Epithelial cell of prostate (primary cell): ENCODE results near the gene NAXE.
A peak's percentile ranks its signal among the peaks of the same experiment; 100 is the strongest.
"Not testable (repeated sequence)": the region's sequence is repeated elsewhere in the genome, so short reads cannot be mapped to it uniquely, and the experiment has no call there.

Experiments
- DNase-seq: peaks from one replicate; pipeline ENCODE4 v3.0.0-alpha.2; 2011; ENCODE audit warnings: low read depth, low spot score
- H3K27ac ChIP-seq: fragments of 450-650 bp; 2 replicates; pipeline ENCODE4 v1.5.1; 2017; ENCODE audit warnings: mild to moderate bottlenecking

Gene NAXE

DNA sequence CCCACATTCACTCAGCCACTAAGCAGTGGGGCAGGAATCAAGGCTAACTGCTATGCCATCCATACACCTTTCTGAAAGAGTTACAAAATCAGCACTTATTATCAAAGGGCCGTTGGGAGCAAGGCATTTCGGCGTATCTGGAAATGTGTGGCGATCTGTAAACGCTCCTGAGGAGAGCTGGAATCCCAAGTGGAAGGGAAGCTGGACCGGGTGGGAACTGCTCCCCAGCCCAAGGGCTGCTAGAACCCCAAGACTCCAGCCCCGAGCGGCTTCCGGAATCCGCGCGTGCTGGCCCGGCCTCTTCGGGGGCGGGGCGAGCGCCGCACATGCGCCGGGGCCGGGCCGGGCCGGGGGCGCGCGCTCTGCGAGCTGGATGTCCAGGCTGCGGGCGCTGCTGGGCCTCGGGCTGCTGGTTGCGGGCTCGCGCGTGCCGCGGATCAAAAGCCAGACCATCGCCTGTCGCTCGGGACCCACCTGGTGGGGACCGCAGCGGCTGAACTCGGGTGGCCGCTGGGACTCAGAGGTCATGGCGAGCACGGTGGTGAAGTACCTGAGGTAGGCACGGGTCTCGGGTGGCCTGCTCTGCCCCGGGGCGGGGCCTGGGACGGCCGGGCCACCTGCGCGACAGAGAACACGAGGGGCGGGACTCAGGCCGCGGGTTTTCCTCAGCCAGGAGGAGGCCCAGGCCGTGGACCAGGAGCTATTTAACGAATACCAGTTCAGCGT is at the start of gene NAXE:
TSS of gene NAXE (plus strand) at position 345 of the 726 bp plus-strand sequence. CDS start at position 374, 29 bp downstream.
- DNase-seq, result no peak
- peak within 1 kb of the TSS; percentile 58 for H3K27ac ChIP-seq

GRCh38 chr1:156543066-156543465 is 48.5 kb upstream of the NAXE start:
- DNase-seq, result no peak
- no peak overlapping the region for H3K27ac ChIP-seq

DNA sequence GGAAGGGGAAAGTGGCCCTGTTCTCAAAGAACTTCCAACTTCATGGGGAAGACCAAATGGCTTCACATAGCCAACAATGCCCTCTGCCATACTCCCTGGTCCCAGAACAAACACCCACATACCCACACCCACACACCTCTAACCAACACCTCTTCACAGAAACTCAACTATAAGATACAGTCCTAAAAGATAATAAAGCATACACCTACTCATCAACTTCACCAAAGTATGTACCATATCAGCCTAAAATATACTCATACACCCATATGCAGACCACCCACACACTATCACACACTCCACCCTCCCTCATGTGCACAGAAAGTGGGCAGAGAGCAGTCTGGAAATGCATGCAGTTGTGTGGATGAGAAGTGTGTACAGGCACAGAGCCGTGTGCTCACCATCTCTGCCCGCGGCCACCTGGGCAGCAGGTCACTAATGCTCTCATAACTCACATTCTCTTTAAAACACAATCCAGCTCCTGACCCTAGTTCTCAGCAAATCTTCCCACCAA is 46.9 kb upstream of the NAXE start:
- no peak for DNase-seq
- no peak overlapping the region for H3K27ac ChIP-seq

- H3K27ac ChIP-seq, result no peak overlapping the region
- no peak for DNase-seq
Observed at GRCh38 chr1:156546267-156546666, 45.3 kb upstream of the NAXE start.

- H3K27ac ChIP-seq, result no peak overlapping the region
- DNase-seq, result no peak
Observed at GRCh38 chr1:156547434-156547833, 44.1 kb upstream of the NAXE start.

DNA sequence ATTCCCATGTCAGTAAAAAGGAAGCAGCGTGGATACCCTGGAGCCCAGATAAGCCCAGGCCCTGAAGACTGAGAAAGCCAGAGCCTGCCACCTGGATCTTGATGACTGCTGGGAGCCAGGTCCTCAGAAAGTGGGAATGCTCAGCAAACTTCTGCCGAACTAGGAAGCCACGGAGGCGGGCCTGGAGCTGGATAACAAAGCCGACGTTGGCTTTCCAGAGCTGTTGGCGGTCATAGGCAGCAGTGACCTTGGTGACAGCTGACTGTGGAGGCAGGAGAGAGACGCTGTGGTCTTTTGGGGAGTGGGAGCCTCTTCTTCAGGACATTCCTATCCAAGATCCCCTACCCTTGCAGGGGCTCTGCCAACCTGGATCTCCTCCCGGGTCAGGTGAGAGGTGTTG is 43.6 kb upstream of the NAXE start:
- DNase-seq, result no peak
- no peak overlapping the region for H3K27ac ChIP-seq

DNA sequence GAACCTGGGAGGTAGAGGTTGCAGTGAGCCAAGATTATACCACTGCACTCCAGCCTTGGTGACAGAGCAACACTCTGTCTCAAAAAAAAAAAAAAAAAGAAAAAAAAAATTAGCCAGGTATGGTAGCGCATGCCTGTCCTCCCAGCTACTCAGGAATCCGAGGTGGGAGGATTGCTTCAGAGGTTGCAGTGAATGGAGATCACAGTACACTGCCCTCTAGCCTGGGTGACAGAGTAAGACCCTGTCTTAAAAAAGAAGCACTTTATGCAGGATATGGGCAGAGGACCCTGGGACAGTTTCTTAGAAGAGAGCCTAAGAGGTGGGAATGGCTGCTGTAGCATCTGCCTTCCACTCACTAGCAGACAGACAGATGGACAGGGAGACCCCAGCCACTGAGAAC is 42.2 kb upstream of the NAXE start:
- no peak for DNase-seq

DNA sequence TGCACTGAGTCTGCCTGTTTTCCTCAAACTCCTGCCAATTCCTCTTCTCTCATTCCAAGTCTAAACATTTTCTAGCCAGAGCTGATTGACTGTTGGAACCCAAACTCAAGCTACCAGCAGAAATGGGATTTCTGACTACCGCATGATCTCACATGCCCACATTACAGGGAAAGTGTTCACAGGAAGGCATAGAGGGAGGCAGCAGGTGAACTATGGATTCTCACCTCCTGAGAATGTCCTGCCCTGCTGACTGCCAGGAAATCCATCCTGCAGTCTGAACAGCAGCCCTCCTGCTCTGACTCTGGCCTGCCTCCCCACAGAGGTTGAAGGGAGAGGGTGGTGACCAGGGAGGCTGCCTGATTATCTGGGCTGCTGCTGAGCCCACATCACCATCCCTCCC is 41.7 kb upstream of the NAXE start:
- H3K27ac ChIP-seq, result no peak overlapping the region
- DNase-seq, result no peak

More for the DNA sequence above, 42.2 kb upstream of the NAXE start:
- H3K27ac ChIP-seq, result no peak overlapping the region

- DNase-seq, result no peak
- H3K27ac ChIP-seq, result no peak overlapping the region
Observed at GRCh38 chr1:156550346-156550745, 41.2 kb upstream of the NAXE start.

DNA sequence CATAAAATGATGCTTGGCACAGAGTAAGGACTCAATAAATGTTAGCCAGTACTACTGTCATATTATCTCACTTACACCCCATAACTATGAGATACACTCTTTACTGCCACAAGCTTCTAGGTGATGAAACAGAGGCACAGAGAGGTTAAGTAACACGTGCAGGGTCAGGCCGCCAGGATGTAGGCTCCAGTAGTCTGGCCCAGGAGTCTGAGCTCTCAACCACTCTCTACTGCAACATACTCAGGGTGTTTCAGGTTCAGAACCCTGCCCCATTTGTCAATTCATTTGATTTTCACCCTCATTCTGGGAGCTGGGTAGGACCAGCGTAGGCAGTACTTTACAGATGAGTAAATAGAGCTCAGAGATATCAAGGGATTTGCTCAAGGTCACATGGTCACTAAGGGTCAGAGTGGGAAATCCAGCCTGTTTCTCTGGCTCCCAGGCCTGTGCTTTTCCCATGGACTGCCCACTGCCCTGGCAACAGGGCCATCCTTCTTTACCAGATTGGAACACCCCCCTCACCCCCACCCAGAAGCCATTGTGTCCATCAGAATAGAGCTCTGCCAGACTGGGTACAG is 40.4 kb upstream of the NAXE start:
- no peak overlapping the region for H3K27ac ChIP-seq
- DNase-seq, result no peak

- H3K27ac ChIP-seq, result no peak overlapping the region
- no peak for DNase-seq
Observed at GRCh38 chr1:156551869-156552268, 39.7 kb upstream of the NAXE start.

GRCh38 chr1:156552518-156552917 is 39.1 kb upstream of the NAXE start:
- no peak overlapping the region for H3K27ac ChIP-seq
- no peak for DNase-seq

- not testable (repeated sequence) for H3K27ac ChIP-seq, DNase-seq
Observed at GRCh38 chr1:156552937-156553336, 38.6 kb upstream of the NAXE start.

- DNase-seq, result no peak
- no peak overlapping the region for H3K27ac ChIP-seq
Observed at GRCh38 chr1:156553860-156554485, 37.6 kb upstream of the NAXE start.

DNA sequence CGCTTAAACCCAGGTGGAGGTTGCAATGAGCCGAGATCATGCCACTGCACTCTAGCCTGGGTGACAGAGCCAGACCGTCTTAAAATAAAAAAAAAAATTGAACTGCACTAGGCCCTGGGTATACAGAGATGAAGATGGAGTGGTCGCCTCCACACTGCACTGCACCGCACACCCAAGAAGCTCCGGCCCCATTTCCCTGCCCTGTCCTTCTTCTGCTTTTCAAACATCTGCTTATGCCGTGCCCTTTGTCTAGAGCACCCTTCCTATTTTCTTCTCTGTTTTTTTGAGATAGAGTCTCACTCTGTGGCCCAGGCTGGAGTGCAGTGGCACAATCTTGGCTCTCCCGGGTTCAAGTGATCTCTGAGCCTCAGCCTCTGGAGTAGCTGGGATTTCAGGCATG is 36.6 kb upstream of the NAXE start:
- H3K27ac ChIP-seq, result no peak overlapping the region
- DNase-seq, result no peak

DNA sequence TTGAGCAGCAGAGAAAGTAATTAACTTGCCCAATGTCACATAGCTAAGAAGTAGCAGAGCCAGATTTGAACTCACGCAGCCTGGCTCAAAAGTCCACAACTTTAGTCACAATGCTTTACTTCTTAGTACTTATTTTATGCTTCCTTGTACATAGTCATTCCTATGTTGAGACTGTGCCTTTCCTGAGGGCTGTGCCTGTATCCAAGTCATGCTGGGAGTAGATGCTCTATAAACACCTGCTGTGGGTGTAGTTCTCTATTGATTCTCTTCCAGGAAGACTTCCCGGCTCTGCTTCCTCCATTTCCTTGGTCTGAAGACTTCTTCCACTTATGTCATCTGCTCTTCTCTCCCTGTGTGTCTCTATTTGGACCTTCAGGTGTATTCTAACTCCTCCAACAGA is 35.9 kb upstream of the NAXE start:
- no peak for DNase-seq
- H3K27ac ChIP-seq, result no peak overlapping the region

DNA sequence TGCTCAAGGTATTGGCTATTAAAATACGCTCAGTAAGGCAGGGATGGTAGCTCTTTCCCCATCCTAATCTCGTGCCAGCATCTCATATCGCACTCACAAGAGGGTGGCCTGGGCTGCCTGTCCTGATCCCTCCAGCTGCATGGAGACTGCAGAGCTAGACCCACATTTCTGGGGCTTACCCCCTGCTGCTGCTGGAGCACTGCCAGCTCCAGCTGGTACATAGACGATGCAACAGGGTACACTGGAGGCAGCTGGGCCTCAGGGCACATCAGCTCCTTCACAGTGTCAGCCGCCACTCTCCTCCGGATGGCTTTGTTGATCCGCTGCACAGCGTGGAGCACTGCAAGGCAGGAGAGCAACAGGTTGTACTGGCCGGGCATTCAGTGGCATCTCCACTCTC is 35.2 kb upstream of the NAXE start:
- H3K27ac ChIP-seq, result no peak overlapping the region
- DNase-seq, result no peak

- no peak overlapping the region for H3K27ac ChIP-seq
- no peak for DNase-seq
Observed at GRCh38 chr1:156559086-156559796, 32.3 kb upstream of the NAXE start.

DNA sequence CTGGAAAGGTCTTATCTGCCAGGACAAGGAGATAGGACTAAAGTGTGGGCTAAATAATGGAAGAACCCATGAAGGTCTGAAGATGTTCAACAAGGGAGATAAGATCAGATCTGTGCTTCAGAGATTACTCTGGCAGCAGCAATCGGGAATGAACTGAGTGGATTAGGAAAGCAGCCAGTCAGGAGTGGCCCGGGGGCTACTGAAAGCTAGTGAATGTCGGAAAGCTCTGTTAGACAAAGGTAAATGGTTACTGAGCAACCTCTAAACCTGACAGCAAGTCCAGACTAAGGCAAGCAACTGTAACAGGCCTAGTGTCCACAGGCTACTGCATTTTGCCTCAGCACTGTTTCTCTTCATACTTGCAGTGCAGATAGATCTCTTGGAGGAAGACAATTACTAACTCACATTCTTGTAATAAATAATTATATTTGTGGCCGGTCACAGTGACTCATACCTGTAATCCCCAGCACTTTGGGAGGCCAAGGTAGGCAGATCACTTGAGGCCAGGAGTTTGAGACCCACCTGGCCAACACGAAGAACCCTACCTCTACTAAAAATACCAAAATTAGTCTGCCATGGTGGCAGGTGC is 31.7 kb upstream of the NAXE start:
- H3K27ac ChIP-seq, result no peak overlapping the region
- DNase-seq, result no peak

- no peak for DNase-seq
- no peak overlapping the region for H3K27ac ChIP-seq
Observed at GRCh38 chr1:156560585-156561163, 30.9 kb upstream of the NAXE start.
